GM13977 (cell line): ENCODE results near the gene ZBED3.
"Not testable (repeated sequence)": the region's sequence is repeated elsewhere in the genome, so short reads cannot be mapped to it uniquely, and the experiment has no call there.

Source experiments
- DNase-seq: peaks from one replicate; pipeline ENCODE4 v3.0.0; 2012; ENCODE audit warnings: low spot score
- in situ Hi-C: fragments of 300-500 bp; cut with MboI; formaldehyde crosslinking; loops from one replicate; pipeline ENCODE4 v1.12.0; 2022; ENCODE audit warnings: low sequenced_read_pairs, low pct_unique_long_range_greater_than_20kb, mixed read lengths, inconsistent platforms; ENCODE audit not compliant: unreplicated experiment
- TF ChIP-seq, protein P1 (sequence below): IDR thresholded peaks from 2 replicates; pipeline ENCODE4 v1.5.1; 2012; ENCODE audit warnings: mild to moderate bottlenecking, control low read depth; ENCODE audit not compliant: insufficient read depth; ENCODE audit errors: extremely low read depth, missing control alignments

ZBED3 gene

DNA sequence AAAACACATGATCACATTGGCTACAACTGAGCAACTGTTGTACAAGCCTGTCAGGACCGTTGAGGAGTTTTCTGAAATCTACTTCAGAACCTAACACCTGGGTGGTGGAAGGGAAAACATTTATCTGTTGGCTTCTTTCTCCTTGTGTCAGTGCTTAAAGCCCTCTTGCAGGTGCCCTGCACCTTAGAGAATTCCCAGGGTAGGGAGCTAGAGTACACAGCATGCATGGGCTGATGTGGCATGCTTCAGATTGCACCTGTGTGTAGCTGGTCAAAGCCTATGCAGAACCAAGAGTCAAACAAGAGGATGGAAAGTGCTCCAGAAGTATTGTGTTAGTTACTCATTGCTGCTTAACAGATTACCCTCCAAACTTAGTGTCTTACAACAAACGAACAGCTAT lies 33.6 kb upstream of the ZBED3 start:
- DNase-seq: no peak
- in situ Hi-C loops: no loop called here
- TF ChIP-seq, protein P1, sequence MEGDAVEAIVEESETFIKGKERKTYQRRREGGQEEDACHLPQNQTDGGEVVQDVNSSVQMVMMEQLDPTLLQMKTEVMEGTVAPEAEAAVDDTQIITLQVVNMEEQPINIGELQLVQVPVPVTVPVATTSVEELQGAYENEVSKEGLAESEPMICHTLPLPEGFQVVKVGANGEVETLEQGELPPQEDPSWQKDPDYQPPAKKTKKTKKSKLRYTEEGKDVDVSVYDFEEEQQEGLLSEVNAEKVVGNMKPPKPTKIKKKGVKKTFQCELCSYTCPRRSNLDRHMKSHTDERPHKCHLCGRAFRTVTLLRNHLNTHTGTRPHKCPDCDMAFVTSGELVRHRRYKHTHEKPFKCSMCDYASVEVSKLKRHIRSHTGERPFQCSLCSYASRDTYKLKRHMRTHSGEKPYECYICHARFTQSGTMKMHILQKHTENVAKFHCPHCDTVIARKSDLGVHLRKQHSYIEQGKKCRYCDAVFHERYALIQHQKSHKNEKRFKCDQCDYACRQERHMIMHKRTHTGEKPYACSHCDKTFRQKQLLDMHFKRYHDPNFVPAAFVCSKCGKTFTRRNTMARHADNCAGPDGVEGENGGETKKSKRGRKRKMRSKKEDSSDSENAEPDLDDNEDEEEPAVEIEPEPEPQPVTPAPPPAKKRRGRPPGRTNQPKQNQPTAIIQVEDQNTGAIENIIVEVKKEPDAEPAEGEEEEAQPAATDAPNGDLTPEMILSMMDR: no peak

- TF ChIP-seq, protein P1: no peak
- no peak for DNase-seq
- in situ Hi-C loops: no loop called here
These were observed 33.0 kb upstream of the ZBED3 start for GRCh38 chr5:77120086-77120485.

DNA sequence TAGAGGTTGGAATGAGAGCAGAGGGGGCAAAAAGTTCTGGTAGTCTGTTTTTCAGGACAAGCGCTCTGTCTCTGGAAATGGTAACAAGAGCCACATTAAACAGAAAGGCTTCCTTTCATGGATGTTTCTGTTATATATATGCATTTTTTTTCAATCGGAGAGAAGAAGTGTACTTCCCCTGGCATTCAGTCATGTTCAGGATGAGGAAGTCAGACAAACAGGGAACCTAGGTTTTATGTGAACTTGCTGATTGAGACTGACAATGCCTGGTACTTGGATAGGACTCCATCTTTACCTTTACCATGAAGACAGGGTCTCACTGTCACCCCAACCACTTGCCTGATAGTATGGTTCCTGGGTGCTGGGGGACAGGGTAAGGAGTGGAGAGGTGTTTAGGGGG lies 30.1 kb upstream of the ZBED3 start:
- no peak for DNase-seq
- TF ChIP-seq, protein P1: no peak
- in situ Hi-C loops: no loop called here

GRCh38 chr5:77107035-77107434 lies 19.9 kb upstream of the ZBED3 start:
- DNase-seq, in situ Hi-C loops: not testable (repeated sequence)

DNA sequence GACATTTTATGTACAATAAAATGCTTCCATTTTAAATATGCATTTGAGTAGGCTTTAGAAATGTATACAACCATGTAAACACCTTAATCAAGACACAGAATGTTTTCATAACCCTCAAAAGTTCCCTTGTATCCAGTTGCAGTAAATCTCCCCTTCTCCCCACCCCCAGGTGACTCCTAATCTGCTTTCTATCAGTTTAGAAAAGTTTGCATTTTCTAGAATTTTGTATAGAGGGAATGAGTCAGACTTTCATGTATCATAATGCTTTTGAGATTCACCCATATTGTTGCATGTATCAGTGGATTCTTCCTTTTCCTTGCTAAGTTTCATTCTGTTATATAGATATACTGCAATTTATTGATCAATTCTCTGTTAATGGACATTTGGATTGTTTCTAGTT lies 17.7 kb upstream of the ZBED3 start:
- in situ Hi-C loops: no loop called here
- no peak for DNase-seq
- TF ChIP-seq, protein P1: no peak

- in situ Hi-C loops: no loop called here
- DNase-seq: no peak
- TF ChIP-seq, protein P1: no peak
These were observed 16.4 kb upstream of the ZBED3 start for GRCh38 chr5:77103457-77103856.

DNA sequence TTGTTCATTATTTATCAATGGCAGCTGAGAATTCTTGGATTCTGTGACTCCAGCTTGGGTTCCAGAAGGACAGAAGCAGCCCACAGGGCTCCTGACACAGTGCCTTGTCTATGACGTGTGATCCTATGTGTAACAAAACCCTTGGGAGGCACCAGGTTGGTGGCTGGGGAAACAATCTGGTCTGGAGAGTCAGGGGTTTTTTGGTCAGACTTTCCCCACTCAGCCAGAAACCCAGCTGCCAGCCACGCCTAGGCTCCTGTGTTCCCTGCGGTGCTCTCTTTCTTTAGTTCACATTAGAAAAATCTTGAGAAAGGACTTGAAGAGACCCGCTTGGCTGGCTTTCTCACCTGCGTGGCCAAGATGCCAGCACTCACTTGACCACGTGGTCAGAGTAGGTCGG lies 15.5 kb upstream of the ZBED3 start:
- TF ChIP-seq, protein P1: no peak
- in situ Hi-C loops: no loop called here
- no peak for DNase-seq
